ENCODE results near the gene UPK3BL2.
"Not testable (repeated sequence)": the region's sequence is repeated elsewhere in the genome, so short reads cannot be mapped to it uniquely, and the experiment has no call there.

UPK3BL2 gene

GRCh38 chr7:102494026-102494425 is 49.5 kb downstream of the UPK3BL2 start:
- DNase-seq (ENCODE audit: low read depth in 2 of 2) = not testable (repeated sequence)

- not testable (repeated sequence) for DNase-seq (ENCODE audit: low read depth in 2 of 2)
Measured at GRCh38 chr7:102493220-102493935, 50.1 kb downstream of the UPK3BL2 start.

- DNase-seq (ENCODE audit: low read depth in 2 of 2) = peak; percentile 35 to 69
Measured at GRCh38 chr7:102490529-102491075, 52.9 kb downstream of the UPK3BL2 start.

All from stimulated activated CD4-positive, alpha-beta T cell treated with anti-CD3 and anti-CD28 coated beads, Interleukin-12 subunit alpha, Interleukin-12 subunit beta, amount 100 ng/mL, for 24 hours (primary cell).